Measurements from ENCODE around the gene RNPEPL1.
A peak's percentile ranks its signal among the peaks of the same experiment; 100 is the strongest.

Gene RNPEPL1

DNA sequence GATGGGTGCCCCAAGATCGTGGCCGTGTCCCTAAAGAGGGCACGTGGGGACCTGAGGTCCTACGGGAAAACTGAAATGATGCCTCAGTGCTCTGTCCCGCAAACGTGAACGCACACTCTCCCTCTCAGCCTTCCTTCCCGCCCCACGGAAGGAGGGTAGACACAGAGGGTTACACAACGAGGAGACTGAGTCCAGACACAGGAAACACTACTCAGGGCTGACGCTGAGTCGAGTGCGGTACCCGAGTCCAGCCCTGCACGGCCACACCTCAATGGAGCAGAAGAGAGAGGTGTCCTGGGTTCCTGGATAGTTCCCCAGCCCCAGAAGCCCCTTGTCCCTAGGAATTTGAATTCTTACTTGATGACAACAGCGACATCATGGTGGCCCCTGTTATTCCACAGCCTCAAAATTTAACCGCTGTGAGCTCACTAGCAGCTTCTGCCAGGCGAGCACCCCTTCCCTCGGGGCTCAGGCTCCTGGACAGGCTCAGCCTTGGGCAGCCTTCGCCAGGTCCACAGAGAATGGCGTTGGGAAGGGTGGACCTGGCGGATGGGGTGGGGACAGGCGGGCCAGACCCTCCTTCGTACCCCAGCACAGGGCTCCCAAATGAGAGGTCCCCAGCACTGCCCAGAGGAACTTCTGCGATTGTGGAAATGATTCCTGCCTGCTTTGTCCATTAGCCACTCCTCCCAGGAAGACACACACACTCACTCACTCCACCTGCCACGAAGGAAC, 980 bp upstream of the RNPEPL1 start:
- TF ChIP-seq, protein P1, sequence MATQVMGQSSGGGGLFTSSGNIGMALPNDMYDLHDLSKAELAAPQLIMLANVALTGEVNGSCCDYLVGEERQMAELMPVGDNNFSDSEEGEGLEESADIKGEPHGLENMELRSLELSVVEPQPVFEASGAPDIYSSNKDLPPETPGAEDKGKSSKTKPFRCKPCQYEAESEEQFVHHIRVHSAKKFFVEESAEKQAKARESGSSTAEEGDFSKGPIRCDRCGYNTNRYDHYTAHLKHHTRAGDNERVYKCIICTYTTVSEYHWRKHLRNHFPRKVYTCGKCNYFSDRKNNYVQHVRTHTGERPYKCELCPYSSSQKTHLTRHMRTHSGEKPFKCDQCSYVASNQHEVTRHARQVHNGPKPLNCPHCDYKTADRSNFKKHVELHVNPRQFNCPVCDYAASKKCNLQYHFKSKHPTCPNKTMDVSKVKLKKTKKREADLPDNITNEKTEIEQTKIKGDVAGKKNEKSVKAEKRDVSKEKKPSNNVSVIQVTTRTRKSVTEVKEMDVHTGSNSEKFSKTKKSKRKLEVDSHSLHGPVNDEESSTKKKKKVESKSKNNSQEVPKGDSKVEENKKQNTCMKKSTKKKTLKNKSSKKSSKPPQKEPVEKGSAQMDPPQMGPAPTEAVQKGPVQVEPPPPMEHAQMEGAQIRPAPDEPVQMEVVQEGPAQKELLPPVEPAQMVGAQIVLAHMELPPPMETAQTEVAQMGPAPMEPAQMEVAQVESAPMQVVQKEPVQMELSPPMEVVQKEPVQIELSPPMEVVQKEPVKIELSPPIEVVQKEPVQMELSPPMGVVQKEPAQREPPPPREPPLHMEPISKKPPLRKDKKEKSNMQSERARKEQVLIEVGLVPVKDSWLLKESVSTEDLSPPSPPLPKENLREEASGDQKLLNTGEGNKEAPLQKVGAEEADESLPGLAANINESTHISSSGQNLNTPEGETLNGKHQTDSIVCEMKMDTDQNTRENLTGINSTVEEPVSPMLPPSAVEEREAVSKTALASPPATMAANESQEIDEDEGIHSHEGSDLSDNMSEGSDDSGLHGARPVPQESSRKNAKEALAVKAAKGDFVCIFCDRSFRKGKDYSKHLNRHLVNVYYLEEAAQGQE (IDR thresholded peaks at IDR 0.05; ENCODE audit: insufficient replicate concordance, low read depth), result no peak
- TF ChIP-seq GABPA (IDR thresholded peaks at IDR 0.05; ENCODE audit: low read depth) (no peak), POLR2AphosphoS5 (IDR thresholded peaks at IDR 0.05; ENCODE audit: low read depth) (no peak), SPI1 (IDR thresholded peaks at IDR 0.05; ENCODE audit: borderline replicate concordance, low read depth) (no peak)
- TF ChIP-seq, protein P2, sequence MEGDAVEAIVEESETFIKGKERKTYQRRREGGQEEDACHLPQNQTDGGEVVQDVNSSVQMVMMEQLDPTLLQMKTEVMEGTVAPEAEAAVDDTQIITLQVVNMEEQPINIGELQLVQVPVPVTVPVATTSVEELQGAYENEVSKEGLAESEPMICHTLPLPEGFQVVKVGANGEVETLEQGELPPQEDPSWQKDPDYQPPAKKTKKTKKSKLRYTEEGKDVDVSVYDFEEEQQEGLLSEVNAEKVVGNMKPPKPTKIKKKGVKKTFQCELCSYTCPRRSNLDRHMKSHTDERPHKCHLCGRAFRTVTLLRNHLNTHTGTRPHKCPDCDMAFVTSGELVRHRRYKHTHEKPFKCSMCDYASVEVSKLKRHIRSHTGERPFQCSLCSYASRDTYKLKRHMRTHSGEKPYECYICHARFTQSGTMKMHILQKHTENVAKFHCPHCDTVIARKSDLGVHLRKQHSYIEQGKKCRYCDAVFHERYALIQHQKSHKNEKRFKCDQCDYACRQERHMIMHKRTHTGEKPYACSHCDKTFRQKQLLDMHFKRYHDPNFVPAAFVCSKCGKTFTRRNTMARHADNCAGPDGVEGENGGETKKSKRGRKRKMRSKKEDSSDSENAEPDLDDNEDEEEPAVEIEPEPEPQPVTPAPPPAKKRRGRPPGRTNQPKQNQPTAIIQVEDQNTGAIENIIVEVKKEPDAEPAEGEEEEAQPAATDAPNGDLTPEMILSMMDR (IDR thresholded peaks at IDR 0.05; ENCODE audit: insufficient read depth, low read length), result no peak
- H3K27ac ChIP-seq (replicated peaks), result peak overlapping the region; percentile 92
- H3K4me3 ChIP-seq (replicated peaks; ENCODE audit: insufficient read depth, low read length), result peak overlapping the region; percentile 56
- H3K27me3 ChIP-seq (ENCODE audit: insufficient read depth, poor library complexity, severe bottlenecking), result no peaks in the 10 kb centered on the region
- peak in 1 of 2 experiments; percentile 59 for DNase-seq (ENCODE audit: low read depth in 1 of 2, low spot score in 1 of 2)

DNA sequence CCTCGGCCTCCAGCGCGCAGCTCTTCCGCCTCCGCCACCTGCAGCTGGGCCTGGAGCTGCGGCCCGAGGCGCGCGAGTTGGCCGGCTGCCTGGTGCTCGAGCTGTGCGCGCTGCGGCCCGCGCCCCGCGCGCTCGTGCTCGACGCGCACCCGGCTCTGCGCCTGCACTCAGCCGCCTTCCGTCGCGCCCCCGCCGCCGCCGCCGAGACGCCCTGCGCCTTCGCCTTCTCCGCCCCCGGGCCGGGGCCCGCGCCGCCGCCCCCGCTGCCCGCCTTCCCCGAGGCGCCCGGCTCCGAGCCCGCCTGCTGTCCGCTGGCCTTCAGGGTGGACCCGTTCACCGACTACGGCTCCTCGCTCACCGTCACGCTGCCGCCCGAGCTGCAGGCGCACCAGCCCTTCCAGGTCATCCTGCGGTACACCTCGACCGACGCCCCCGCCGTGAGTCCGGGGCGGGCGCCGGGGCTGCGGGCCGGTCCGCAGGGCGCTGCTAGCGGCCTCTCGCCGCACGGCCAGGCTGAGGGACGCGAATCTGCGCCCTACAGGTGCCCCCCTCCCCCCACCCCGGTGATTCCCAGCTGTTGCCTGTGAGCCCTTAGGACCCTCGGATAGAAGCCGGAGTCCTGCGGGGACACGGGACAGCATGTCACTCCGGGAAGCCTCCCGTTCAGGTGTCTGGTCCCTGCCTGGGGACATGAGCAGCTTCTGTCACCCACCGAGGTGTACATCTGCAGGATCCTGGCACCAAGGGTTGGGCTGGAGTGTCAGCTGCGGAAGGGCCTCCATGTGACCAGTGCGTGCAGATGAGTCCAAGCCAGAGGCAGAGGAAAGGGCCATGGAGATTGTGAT, 616 bp downstream of the RNPEPL1 start:
- Histone ChIP-seq H3K27me3 (ENCODE audit: insufficient read depth, poor library complexity, severe bottlenecking) (no peaks in the 10 kb centered on the region), H3K4me3 (replicated peaks; ENCODE audit: insufficient read depth, low read length) (peak overlapping the region; percentile 58), H3K27ac (replicated peaks) (peak overlapping the region; percentile 37)
- TF ChIP-seq, protein P1 (IDR thresholded peaks at IDR 0.05; ENCODE audit: insufficient replicate concordance, low read depth), result no peak
- no peak for TF ChIP-seq GABPA (IDR thresholded peaks at IDR 0.05; ENCODE audit: low read depth)
- no peak for TF ChIP-seq SPI1 (IDR thresholded peaks at IDR 0.05; ENCODE audit: borderline replicate concordance, low read depth)
- TF ChIP-seq, protein P2 (IDR thresholded peaks at IDR 0.05; ENCODE audit: insufficient read depth, low read length), result no peak
- TF ChIP-seq POLR2AphosphoS5 (IDR thresholded peaks at IDR 0.05; ENCODE audit: low read depth), result no peak
- DNase-seq (ENCODE audit: low read depth in 1 of 2, low spot score in 1 of 2), result peak in 1 of 2 experiments; percentile 35

DNA sequence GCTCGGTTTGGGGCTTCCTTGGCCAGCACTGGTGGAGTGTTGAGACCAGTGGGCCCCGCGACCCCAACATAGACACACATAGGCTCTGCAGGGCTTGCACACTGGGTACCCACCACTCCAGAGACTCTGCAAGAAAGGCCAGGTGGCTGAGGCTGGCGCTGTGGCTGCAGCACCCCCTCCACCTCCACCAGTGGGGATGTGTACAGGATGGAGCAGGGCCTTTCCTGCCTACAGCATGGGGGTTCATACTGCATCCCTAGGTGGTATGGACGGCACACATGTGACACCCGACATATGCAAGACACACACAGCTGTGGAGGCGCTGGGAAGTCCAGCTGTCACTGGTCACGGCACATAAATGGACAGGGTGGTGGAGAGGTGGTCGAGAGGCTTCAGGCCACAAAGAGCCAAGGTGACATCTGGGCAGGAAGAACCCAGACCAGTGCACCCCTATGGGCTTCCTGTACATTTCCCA, 1.3 kb downstream of the RNPEPL1 start:
- peak overlapping the region; percentile 58 for H3K4me3 ChIP-seq (replicated peaks; ENCODE audit: insufficient read depth, low read length)
- TF ChIP-seq, protein P2 (IDR thresholded peaks at IDR 0.05; ENCODE audit: insufficient read depth, low read length), result no peak
- TF ChIP-seq, protein P1 (IDR thresholded peaks at IDR 0.05; ENCODE audit: insufficient replicate concordance, low read depth), result no peak
- TF ChIP-seq GABPA (IDR thresholded peaks at IDR 0.05; ENCODE audit: low read depth) (no peak), POLR2AphosphoS5 (IDR thresholded peaks at IDR 0.05; ENCODE audit: low read depth) (no peak), SPI1 (IDR thresholded peaks at IDR 0.05; ENCODE audit: borderline replicate concordance, low read depth) (no peak)

More for the DNA sequence above, 1.3 kb downstream of the RNPEPL1 start:
- Histone ChIP-seq H3K27me3 (ENCODE audit: insufficient read depth, poor library complexity, severe bottlenecking) (no peaks in the 10 kb centered on the region), H3K27ac (replicated peaks) (peak overlapping the region; percentile 37)
- DNase-seq (ENCODE audit: low read depth in 1 of 2, low spot score in 1 of 2), result no peak

All from HL-60 (cell line).